Vagina (tissue), 2 donors: ENCODE data around the gene RSPO4. TPM values are rescaled to one million over a fixed set of nuclear protein-coding genes. Genes with fewer than 3 reads are reported as not detected.

Source experiments
- DNase-seq, 2 donors: peaks; one replicate each; pipeline ENCODE4 v3.0.0-alpha.2; 2017; ENCODE audit errors: extremely low spot score in 2 of 2
- H3K27ac ChIP-seq: fragments of 200-600 bp; sonication (generic); one replicate; pipeline ENCODE4 v1.5.1; 2019
- H3K27me3 ChIP-seq: fragments of 200-600 bp; sonication (generic); one replicate; pipeline ENCODE4 v1.5.1; 2019
- H3K36me3 ChIP-seq, 2 donors: fragments of 200-600 bp; sonication (generic); one replicate each; pipeline ENCODE4 v1.5.1; 2017 to 2019
- H3K4me1 ChIP-seq: fragments of 200-600 bp; sonication (generic); one replicate; pipeline ENCODE4 v1.5.1; 2019
- H3K4me3 ChIP-seq, 2 donors: fragments of 200-600 bp; sonication (generic); 1 replicate in 1 of 2; 2 replicates in 1 of 2; pipeline ENCODE4 v1.5.1; 2016 to 2019
- H3K9me3 ChIP-seq: fragments of 200-600 bp; sonication (generic); one replicate; pipeline ENCODE4 v1.5.1; 2019
- CTCF ChIP-seq, 3 experiments: fragments of 450-650 bp in 2 of 3; fragments of 200-600 bp in 1 of 3; sonication (generic) in 1 of 3; IDR thresholded peaks; one replicate each; pipeline ENCODE4 v1.5.1; 2017 to 2019; ENCODE audit warnings: antibody characterized with exemption in 3 of 3, mild to moderate bottlenecking in 2 of 3, moderate library complexity in 2 of 3
- POLR2A ChIP-seq, 2 donors: fragments of 450-650 bp; IDR thresholded peaks; one replicate each; pipeline ENCODE4 v1.6.1; 2017; ENCODE audit warnings: antibody characterized with exemption in 2 of 2, mild to moderate bottlenecking in 2 of 2, moderate library complexity in 2 of 2
- POLR2AphosphoS5 ChIP-seq, 2 donors: sonication (generic); formaldehyde crosslinking; IDR thresholded peaks; one replicate each; pipeline ENCODE4 v1.9.0; 2017; ENCODE audit warnings: antibody characterized with exemption in 2 of 2, mild to moderate bottlenecking in 2 of 2, low read depth in 1 of 2; ENCODE audit not compliant: insufficient read depth in 1 of 2
- intact Hi-C: fragments of 100-400 bp; cut with DNase I; formaldehyde crosslinking; loops from one replicate; pipeline ENCODE4 v1.15.1; 2023
- total RNA-seq: library from RNA; depleted of rRNA; stranded (reverse); fragments of >200 nt; gene quantifications from one replicate; pipeline ENCODE4 v1.2.3, GENCODE V29; 2016

RSPO4 gene
- total RNA-seq, 1 donor from 2014 or later: not detected

GRCh38 chr20:953742-954141 is 48.4 kb downstream of the RSPO4 start:
- H3K27me3 ChIP-seq: no peaks in the 10 kb centered on the region
- H3K4me3 ChIP-seq: no peak overlapping the region
- TF ChIP-seq CTCF (IDR thresholded peaks at IDR 0.05): no peak
- no peak for TF ChIP-seq POLR2AphosphoS5 (IDR thresholded peaks at IDR 0.05; ENCODE audit: insufficient read depth in 1 of 2, low read depth in 1 of 2)
- no peak for TF ChIP-seq POLR2A (IDR thresholded peaks at IDR 0.05)
- H3K27ac ChIP-seq: no peak overlapping the region
- no peaks in the 10 kb centered on the region for H3K4me1 ChIP-seq
- H3K36me3 ChIP-seq: no peaks in the 10 kb centered on the region
- no peaks in the 10 kb centered on the region for H3K9me3 ChIP-seq
- no peak for DNase-seq
- intact Hi-C loops: no loop called here

- no peak for DNase-seq
- Histone ChIP-seq H3K4me1 (no peaks in the 10 kb centered on the region), H3K27ac (no peak overlapping the region), H3K27me3 (no peaks in the 10 kb centered on the region), H3K4me3 (no peak overlapping the region), H3K9me3 (no peaks in the 10 kb centered on the region), H3K36me3 (no peaks in the 10 kb centered on the region)
- TF ChIP-seq CTCF (IDR thresholded peaks at IDR 0.05): no peak
- TF ChIP-seq POLR2AphosphoS5 (IDR thresholded peaks at IDR 0.05; ENCODE audit: insufficient read depth in 1 of 2, low read depth in 1 of 2): no peak
- TF ChIP-seq POLR2A (IDR thresholded peaks at IDR 0.05): no peak
- intact Hi-C loops: no loop called here
These were observed 49.8 kb downstream of the RSPO4 start for GRCh38 chr20:952196-952795.

- no peaks in the 10 kb centered on the region for H3K27me3 ChIP-seq
- no peak for DNase-seq
- intact Hi-C loops: no loop called here
These were observed 50.5 kb downstream of the RSPO4 start for GRCh38 chr20:951384-952169.

GRCh38 chr20:949717-950116 is 52.4 kb downstream of the RSPO4 start:
- Histone ChIP-seq H3K4me1 (no peaks in the 10 kb centered on the region), H3K4me3 (no peak overlapping the region), H3K27ac (no peak overlapping the region), H3K9me3 (no peaks in the 10 kb centered on the region), H3K36me3 (no peaks in the 10 kb centered on the region), H3K27me3 (no peaks in the 10 kb centered on the region)
- no peak for DNase-seq
- intact Hi-C loops: no loop called here
- TF ChIP-seq POLR2AphosphoS5 (IDR thresholded peaks at IDR 0.05; ENCODE audit: insufficient read depth in 1 of 2, low read depth in 1 of 2) (no peak), CTCF (IDR thresholded peaks at IDR 0.05) (no peak), POLR2A (IDR thresholded peaks at IDR 0.05) (no peak)

More at GRCh38 chr20:951384-952169, 50.5 kb downstream of the RSPO4 start:
- no peak for TF ChIP-seq POLR2AphosphoS5 (IDR thresholded peaks at IDR 0.05; ENCODE audit: insufficient read depth in 1 of 2, low read depth in 1 of 2)
- TF ChIP-seq POLR2A (IDR thresholded peaks at IDR 0.05): no peak
- no peak for TF ChIP-seq CTCF (IDR thresholded peaks at IDR 0.05)
- no peaks in the 10 kb centered on the region for H3K4me1 ChIP-seq
- H3K4me3 ChIP-seq: no peak overlapping the region
- H3K27ac ChIP-seq: no peak overlapping the region
- H3K36me3 ChIP-seq: no peaks in the 10 kb centered on the region
- no peaks in the 10 kb centered on the region for H3K9me3 ChIP-seq

GRCh38 chr20:946826-947225 is 55.3 kb downstream of the RSPO4 start:
- H3K4me1 ChIP-seq: no peaks in the 10 kb centered on the region
- TF ChIP-seq POLR2A (IDR thresholded peaks at IDR 0.05): no peak
- no peak for TF ChIP-seq CTCF (IDR thresholded peaks at IDR 0.05)
- TF ChIP-seq POLR2AphosphoS5 (IDR thresholded peaks at IDR 0.05; ENCODE audit: insufficient read depth in 1 of 2, low read depth in 1 of 2): no peak
- H3K9me3 ChIP-seq: no peaks in the 10 kb centered on the region
- H3K27ac ChIP-seq: no peak overlapping the region
- H3K36me3 ChIP-seq: no peaks in the 10 kb centered on the region
- no peak overlapping the region for H3K4me3 ChIP-seq
- H3K27me3 ChIP-seq: no peaks in the 10 kb centered on the region
- intact Hi-C loops: no loop called here
- DNase-seq: no peak
